GM23338 (cell line): ENCODE results near the gene YPEL1. TPM values are rescaled to one million over a fixed set of nuclear protein-coding genes. Genes with fewer than 3 reads are reported as not detected.

ENCODE experiments used
- ATAC-seq: fragments of 200-7000 bp; cut with Tn5 transposase; 3 replicates; pipeline ENCODE4 v1.9.1; 2020
- DNase-seq: peaks from one replicate; pipeline ENCODE4 v3.0.0-alpha.2; 2015; ENCODE audit warnings: low spot score
- H2AFZ ChIP-seq: fragments of 200-600 bp; sonication (generic); 2 replicates; pipeline ENCODE4 v1.8.0; 2016; ENCODE audit warnings: antibody characterized with exemption, mild to moderate bottlenecking, moderate library complexity
- H3F3A ChIP-seq: fragments of 200-600 bp; sonication (generic); replicated peaks from 2 replicates; pipeline ENCODE4 v1.8.0; 2017; ENCODE audit warnings: antibody characterized with exemption, mixed run types, low read depth
- H3K27ac ChIP-seq: fragments of 200-600 bp; sonication (generic); 2 replicates; pipeline ENCODE4 v1.6.1; 2016; ENCODE audit warnings: low read depth
- H3K27me3 ChIP-seq: fragments of 200-600 bp; sonication (generic); 2 replicates; pipeline ENCODE4 v1.8.0; 2016; ENCODE audit warnings: mild to moderate bottlenecking, mixed run types, moderate library complexity; ENCODE audit not compliant: insufficient read depth
- H3K36me3 ChIP-seq: fragments of 200-600 bp; sonication (generic); 2 replicates; pipeline ENCODE4 v1.8.0; 2016; ENCODE audit warnings: mild to moderate bottlenecking; ENCODE audit not compliant: insufficient read depth
- H3K4me1 ChIP-seq: fragments of 200-600 bp; sonication (generic); 2 replicates; pipeline ENCODE4 v1.8.0; 2016; ENCODE audit warnings: mild to moderate bottlenecking, moderate library complexity; ENCODE audit not compliant: insufficient read depth
- H3K4me2 ChIP-seq: fragments of 200-600 bp; sonication (generic); 2 replicates; pipeline ENCODE4 v1.7.1; 2017; ENCODE audit warnings: mixed run types
- H3K4me3 ChIP-seq: fragments of 200-600 bp; sonication (generic); 2 replicates; pipeline ENCODE4 v1.6.1; 2016; ENCODE audit warnings: mixed run types
- H3K79me2 ChIP-seq: fragments of 200-600 bp; sonication (generic); replicated peaks from 2 replicates; pipeline ENCODE4 v1.8.0; 2017; ENCODE audit warnings: mild to moderate bottlenecking; ENCODE audit not compliant: insufficient read depth
- H3K9me2 ChIP-seq: fragments of 200-600 bp; sonication (generic); 2 replicates; pipeline ENCODE4 v1.8.0; 2017; ENCODE audit not compliant: insufficient read depth
- H4K20me1 ChIP-seq: fragments of 200-600 bp; sonication (generic); replicated peaks from 2 replicates; pipeline ENCODE4 v1.8.0; 2017; ENCODE audit warnings: mild to moderate bottlenecking; ENCODE audit not compliant: insufficient read depth
- H3K27ac Mint-ChIP-seq: 2 replicates; pipeline ENCODE4 v1.8.0; 2020; ENCODE audit warnings: inconsistent platforms, mild to moderate bottlenecking, moderate library complexity, mixed read lengths
- H3K27me3 Mint-ChIP-seq: 3 replicates; pipeline ENCODE4 v1.8.0; 2022; ENCODE audit warnings: low read depth, mild to moderate bottlenecking, moderate library complexity, mixed read lengths, inconsistent platforms; ENCODE audit not compliant: insufficient read depth, poor library complexity
- H3K36me3 Mint-ChIP-seq: 3 replicates; pipeline ENCODE4 v1.8.0; 2021; ENCODE audit warnings: low read depth, mild to moderate bottlenecking, inconsistent platforms, moderate library complexity, mixed read lengths
- H3K4me1 Mint-ChIP-seq: 3 replicates; pipeline ENCODE4 v1.8.0; 2020; ENCODE audit warnings: mild to moderate bottlenecking, inconsistent platforms, mixed read lengths
- H3K4me3 Mint-ChIP-seq: 3 replicates; pipeline ENCODE4 v1.8.0; 2021; ENCODE audit warnings: moderate library complexity, mild to moderate bottlenecking, inconsistent platforms, mixed read lengths
- H3K9me3 Mint-ChIP-seq: 3 replicates; pipeline ENCODE4 v1.8.0; 2020; ENCODE audit warnings: moderate library complexity, mild to moderate bottlenecking, inconsistent platforms, mixed read lengths
- CREB1 ChIP-seq: fragments of 250-450 bp; sonication (Bioruptor Pico); IDR thresholded peaks from 2 replicates; pipeline ENCODE4 v1.5.0; 2020; ENCODE audit warnings: low read depth, mild to moderate bottlenecking, moderate library complexity
- CTCF ChIP-seq, 2 experiments: fragments of 200-600 bp in 1 of 2; sonication (generic) in 1 of 2; conservative IDR thresholded peaks; 2 replicates each; pipeline versions ENCODE4 v1.5.1 to v1.6.1; 2016 to 2017; ENCODE audit warnings: antibody characterized with exemption in 2 of 2, low read depth in 2 of 2, mild to moderate bottlenecking in 2 of 2, moderate library complexity in 1 of 2
- ETS1 ChIP-seq: IDR thresholded peaks from 2 replicates; pipeline ENCODE4 v1.6.1; 2016; ENCODE audit warnings: antibody characterized with exemption
- EZH2 ChIP-seq: fragments of 200-600 bp; sonication (generic); IDR thresholded peaks from one replicate; pipeline ENCODE4 v1.8.0; 2017; ENCODE audit warnings: antibody characterized with exemption, mild to moderate bottlenecking, low read depth; ENCODE audit not compliant: unreplicated experiment
- EZH2phosphoT487 ChIP-seq: fragments of 200-600 bp; sonication (generic); IDR thresholded peaks from one replicate; pipeline ENCODE4 v1.8.1; 2018; ENCODE audit warnings: antibody characterized with exemption; ENCODE audit not compliant: unreplicated experiment
- JUNB ChIP-seq: IDR thresholded peaks from one replicate; pipeline ENCODE4 v1.6.1; 2016; ENCODE audit warnings: antibody characterized with exemption; ENCODE audit not compliant: unreplicated experiment
- NANOG ChIP-seq: IDR thresholded peaks from 2 replicates; pipeline ENCODE4 v1.6.1; 2016; ENCODE audit warnings: antibody characterized with exemption, borderline replicate concordance
- POLR2AphosphoS5 ChIP-seq: IDR thresholded peaks from 2 replicates; pipeline ENCODE4 v1.6.1; 2016; ENCODE audit warnings: antibody characterized with exemption, low read depth
- REST ChIP-seq: IDR thresholded peaks from one replicate; pipeline ENCODE4 v1.6.1; 2018; ENCODE audit warnings: antibody characterized with exemption; ENCODE audit not compliant: unreplicated experiment
- STAT1 ChIP-seq: IDR thresholded peaks from one replicate; pipeline ENCODE4 v1.6.1; 2016; ENCODE audit warnings: antibody characterized with exemption; ENCODE audit not compliant: unreplicated experiment
- ZNF114 ChIP-seq: fragments of 250-450 bp; sonication (Bioruptor Pico); IDR thresholded peaks from 2 replicates; pipeline ENCODE4 v1.5.0; 2020; ENCODE audit warnings: mild to moderate bottlenecking, moderate library complexity
- ZNF331 ChIP-seq: fragments of 250-450 bp; sonication (Bioruptor Pico); IDR thresholded peaks from 2 replicates; pipeline ENCODE4 v1.5.0; 2020; ENCODE audit warnings: low read depth, mild to moderate bottlenecking, moderate library complexity
- ZNF462 ChIP-seq: fragments of 250-450 bp; sonication (Bioruptor Pico); IDR thresholded peaks from 2 replicates; pipeline ENCODE4 v1.5.0; 2020; ENCODE audit warnings: mild to moderate bottlenecking, moderate library complexity
- polyA plus RNA-seq: library from polyadenylated mRNA; unstranded; fragments of >200 nt; fragmentation: Nextera tagmentation; extraction: Ambion mirVana; gene quantifications from 2 replicates; pipeline ENCODE4 v1.2.1, GENCODE V29; 2016
- total RNA-seq: library from RNA; depleted of rRNA; stranded (reverse); fragments of >200 nt; shearing (Covaris generic); gene quantifications from 2 replicates; pipeline ENCODE4 v1.2.3, GENCODE V29; 2014

The YPEL1 gene
- total and polyA plus RNA-seq, 2 experiments from 2014 or later: 4.4 to 6.0 TPM

- Mint-ChIP-seq H3K36me3 (peaks cover 25% of the 10 kb centered on the region), H3K27ac (no peak overlapping the region), H3K4me3 (no peak overlapping the region), H3K4me1 (peaks cover 8% of the 10 kb centered on the region; the same call in 2 of the 3 replicates), H3K9me3 (no peaks in the 10 kb centered on the region), H3K27me3 (peaks cover 16% of the 10 kb centered on the region)
- DNase-seq (no peak), ATAC-seq (no peak)
- Histone ChIP-seq H3K4me1 (no peaks in the 10 kb centered on the region), H3K4me2 (no peak overlapping the region), H4K20me1 (peaks cover 17% of the 10 kb centered on the region; the same call in 1 of the 2 replicates), H3K4me3 (no peak overlapping the region), H2AFZ (no peak overlapping the region), H3K9me2 (no peaks in the 10 kb centered on the region), H3K27me3 (no peaks in the 10 kb centered on the region), H3K36me3 (peaks cover 14% of the 10 kb centered on the region), H3K27ac (no peak overlapping the region), H3K79me2 (no peaks in the 10 kb centered on the region; the same call in 1 of the 2 replicates), H3F3A (peaks cover 6% of the 10 kb centered on the region; the same call in 1 of the 2 replicates)
- TF ChIP-seq EZH2 (no peak), POLR2AphosphoS5 (no peak), STAT1 (no peak), CREB1 (CRISPR knock-in tag) (no peak), NANOG (no peak), ZNF331 (CRISPR knock-in tag) (no peak), ZNF462 (CRISPR knock-in tag) (no peak), ZNF114 (CRISPR knock-in tag) (no peak), CTCF (conservative IDR thresholded peaks at IDR 0.05; ENCODE audit: low read depth in 2 of 2) (no peak), REST (no peak), ETS1 (no peak), EZH2phosphoT487 (no peak), JUNB (no peak)
These were observed 22.7 kb upstream of the YPEL1 start for GRCh38 chr22:21758091-21758864.
